Esophagus squamous epithelium (tissue), 4 donors: Measurements from ENCODE around the gene ADGRL1.

Source experiments
- POLR2A ChIP-seq, 4 donors: fragments of 450-650 bp; IDR thresholded peaks; one replicate each; pipeline ENCODE4 v1.6.1; 2017; ENCODE audit warnings: antibody characterized with exemption in 4 of 4, mild to moderate bottlenecking in 4 of 4, moderate library complexity in 3 of 4
- TF ChIP-seq, protein P1 (sequence below), 6 experiments: fragments of 450-650 bp in 4 of 6; fragments of 200-600 bp in 2 of 6; sonication (generic) in 2 of 6; IDR thresholded peaks; one replicate each; pipeline ENCODE4 v1.5.1; 2016 to 2019; ENCODE audit warnings: antibody characterized with exemption in 6 of 6, mild to moderate bottlenecking in 4 of 6, moderate library complexity in 4 of 6

DNA sequence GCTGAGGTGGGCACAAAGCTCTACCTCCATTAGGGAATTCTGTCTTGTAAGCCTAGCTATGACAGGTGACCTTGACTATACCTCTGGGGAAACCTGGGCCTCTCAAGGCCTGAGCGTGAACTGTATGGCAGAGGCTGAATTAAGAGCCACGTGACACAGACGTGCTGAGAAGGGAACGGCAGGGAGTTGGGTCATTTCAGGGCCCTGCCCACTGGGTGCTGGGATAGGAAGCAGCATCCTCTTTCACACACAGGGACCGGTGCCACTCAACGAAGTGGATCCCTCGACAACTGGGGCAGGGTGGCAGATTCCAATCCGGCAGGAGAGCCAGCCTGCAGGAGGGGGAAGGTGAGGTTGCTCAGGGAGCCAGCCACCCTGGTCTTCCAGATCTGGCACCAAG, 78.8 kb downstream of the ADGRL1 start:
- TF ChIP-seq, protein P1, sequence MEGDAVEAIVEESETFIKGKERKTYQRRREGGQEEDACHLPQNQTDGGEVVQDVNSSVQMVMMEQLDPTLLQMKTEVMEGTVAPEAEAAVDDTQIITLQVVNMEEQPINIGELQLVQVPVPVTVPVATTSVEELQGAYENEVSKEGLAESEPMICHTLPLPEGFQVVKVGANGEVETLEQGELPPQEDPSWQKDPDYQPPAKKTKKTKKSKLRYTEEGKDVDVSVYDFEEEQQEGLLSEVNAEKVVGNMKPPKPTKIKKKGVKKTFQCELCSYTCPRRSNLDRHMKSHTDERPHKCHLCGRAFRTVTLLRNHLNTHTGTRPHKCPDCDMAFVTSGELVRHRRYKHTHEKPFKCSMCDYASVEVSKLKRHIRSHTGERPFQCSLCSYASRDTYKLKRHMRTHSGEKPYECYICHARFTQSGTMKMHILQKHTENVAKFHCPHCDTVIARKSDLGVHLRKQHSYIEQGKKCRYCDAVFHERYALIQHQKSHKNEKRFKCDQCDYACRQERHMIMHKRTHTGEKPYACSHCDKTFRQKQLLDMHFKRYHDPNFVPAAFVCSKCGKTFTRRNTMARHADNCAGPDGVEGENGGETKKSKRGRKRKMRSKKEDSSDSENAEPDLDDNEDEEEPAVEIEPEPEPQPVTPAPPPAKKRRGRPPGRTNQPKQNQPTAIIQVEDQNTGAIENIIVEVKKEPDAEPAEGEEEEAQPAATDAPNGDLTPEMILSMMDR (IDR thresholded peaks at IDR 0.05): no peak
- TF ChIP-seq POLR2A (IDR thresholded peaks at IDR 0.05): no peak
